IPS DF 4.7 (cell line): ENCODE results near the gene MFAP1.
"Not testable (repeated sequence)": the region's sequence is repeated elsewhere in the genome, so short reads cannot be mapped to it uniquely, and the experiment has no call there.

Experiments
- DNase-seq: peaks from one replicate; pipeline ENCODE4 v3.0.0-alpha.2; 2013; ENCODE audit warnings: low spot score; ENCODE audit errors: extremely low read depth

The MFAP1 gene

GRCh38 chr15:43824302-43825246 lies at the start of gene MFAP1:
Gene MFAP1, minus strand, starts transcription at chr15:43824690. Its CDS starts 121 bp downstream, at chr15:43824569.
- DNase-seq: peak; percentile 92

GRCh38 chr15:43873651-43874050 lies 49.2 kb upstream of the MFAP1 start:
- DNase-seq: no peak

DNA sequence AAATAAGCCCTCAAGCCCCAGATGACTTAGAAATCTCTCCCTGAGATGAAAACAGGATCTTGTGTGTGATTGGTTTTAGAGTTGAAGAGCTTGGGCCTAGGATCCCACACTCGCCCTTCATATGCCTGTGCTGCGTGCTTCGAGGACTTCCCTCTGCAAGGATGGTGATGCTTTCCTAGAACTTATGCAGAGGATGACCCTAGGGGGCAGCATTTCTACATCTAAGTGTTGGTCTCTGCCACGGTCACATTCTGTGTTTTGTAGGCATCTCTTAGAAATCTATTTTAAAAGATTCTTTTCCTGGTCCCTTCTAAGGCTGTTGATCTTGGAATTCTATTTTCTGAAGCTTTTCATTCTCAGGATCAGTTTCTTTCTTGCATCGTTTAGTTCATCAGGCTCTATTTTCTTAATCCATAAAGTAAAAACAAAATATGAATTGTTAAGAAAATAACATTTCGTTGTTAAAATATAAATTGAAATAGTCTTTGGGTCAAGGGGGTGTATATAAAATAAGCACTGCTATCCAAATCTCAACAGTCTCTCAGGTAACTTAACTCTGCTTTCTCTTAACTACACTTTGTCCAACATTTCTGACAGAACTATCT lies 48.0 kb upstream of the MFAP1 start:
- peak; percentile 60 for DNase-seq

DNA sequence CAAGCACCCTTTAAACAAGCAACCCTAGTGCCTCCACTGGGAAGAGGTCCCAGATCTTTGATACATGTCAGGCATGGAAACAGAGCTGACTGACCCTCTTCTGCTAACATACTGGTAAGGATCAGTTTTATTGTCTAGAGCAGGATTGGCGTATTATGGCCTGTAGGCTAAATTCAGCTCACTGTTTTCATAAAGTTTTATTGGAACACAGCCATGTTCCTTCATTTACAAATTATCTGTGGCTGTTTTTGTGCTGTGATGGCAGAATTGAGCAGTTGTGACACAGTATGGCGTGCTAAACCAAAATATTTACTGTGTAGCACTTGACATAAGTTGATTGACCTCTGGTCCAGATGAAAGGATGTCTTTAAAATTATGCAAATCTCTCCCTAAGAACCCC lies 47.3 kb upstream of the MFAP1 start:
- no peak for DNase-seq

- DNase-seq: no peak
These were observed 43.9 kb upstream of the MFAP1 start for GRCh38 chr15:43868406-43868805.

- DNase-seq: no peak
These were observed 42.6 kb upstream of the MFAP1 start for GRCh38 chr15:43867096-43867495.

GRCh38 chr15:43866636-43867035 lies 42.1 kb upstream of the MFAP1 start:
- not testable (repeated sequence) for DNase-seq

DNA sequence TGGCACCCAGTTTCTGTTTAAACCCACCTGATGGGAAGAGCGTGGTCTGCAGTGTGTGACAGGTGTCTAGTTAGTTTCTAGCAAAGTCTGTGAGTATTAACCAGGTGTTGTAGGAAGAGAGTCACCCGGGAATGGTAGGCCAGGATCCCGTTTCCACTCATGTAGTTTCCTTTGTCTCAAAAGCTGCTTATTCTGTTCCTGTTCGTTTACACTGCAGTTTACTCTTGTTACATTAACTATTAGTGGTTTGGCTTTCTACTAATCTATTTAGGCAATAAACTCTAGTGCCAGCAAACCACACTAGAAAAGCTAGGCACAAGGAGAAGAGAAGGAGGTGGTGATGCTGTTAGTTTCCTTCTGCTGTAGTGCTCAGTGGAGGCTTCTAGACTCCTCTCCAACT lies 35.1 kb upstream of the MFAP1 start:
- no peak for DNase-seq

GRCh38 chr15:43854801-43855200 lies 30.3 kb upstream of the MFAP1 start:
- DNase-seq: no peak

- DNase-seq: no peak
These were observed 28.1 kb upstream of the MFAP1 start for GRCh38 chr15:43852607-43853006.

DNA sequence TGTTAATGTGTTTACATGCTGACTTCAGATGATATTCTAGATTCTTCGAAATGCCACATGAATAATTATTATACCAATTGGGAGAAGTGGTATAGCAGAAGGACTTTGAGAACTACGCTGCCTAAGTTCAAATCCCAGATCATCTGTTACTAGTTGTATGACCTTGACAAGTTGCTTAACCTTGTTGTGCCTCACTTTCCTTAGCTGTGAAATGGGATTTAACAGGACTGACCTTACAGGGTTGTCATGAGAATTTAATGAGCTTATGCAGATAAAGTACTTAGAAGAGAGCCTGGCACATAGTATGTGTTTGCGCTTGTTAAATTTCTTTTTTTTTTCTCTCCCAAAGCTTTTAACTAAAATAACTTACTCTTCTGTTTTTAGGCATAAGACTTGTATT lies 26.8 kb upstream of the MFAP1 start:
- no peak for DNase-seq

DNA sequence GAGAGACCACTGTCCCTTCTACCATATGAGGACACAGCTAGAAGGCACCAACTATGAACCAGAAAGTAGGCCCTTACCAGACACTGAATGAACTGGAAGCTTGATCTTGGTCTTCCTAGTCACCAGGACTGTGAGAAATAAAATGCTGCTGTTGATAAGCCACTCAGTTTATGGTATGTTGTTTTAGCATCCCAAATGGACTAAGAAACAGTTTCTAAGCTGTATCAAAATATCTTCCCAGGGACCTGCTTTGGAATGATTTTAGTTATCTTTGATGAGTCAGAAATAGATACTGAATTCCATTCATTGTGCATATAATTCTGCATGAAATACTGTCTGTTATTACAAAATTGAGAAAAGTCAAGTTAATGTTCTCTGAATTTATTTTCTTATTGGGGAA lies 20.9 kb upstream of the MFAP1 start:
- DNase-seq: no peak

DNA sequence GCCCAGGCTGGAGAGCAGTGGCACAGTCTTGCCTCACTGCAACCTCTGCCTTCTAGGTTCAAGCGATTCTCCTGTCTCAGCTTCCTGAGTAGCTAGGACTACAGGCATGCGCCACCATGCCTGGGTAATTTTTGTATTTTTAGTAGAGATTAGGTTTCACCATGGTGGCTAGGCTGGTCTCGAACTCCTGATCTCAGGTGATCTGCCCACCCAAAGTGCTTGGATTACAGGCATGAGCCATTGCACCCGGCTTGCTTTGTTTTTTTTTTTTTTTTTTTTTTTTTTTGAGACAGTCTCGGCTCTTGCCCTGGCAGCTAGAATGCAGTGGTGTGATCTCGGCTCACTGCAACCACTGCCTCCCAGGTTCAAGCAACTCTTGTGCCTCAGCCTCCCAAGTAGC lies 8.0 kb upstream of the MFAP1 start:
- DNase-seq: not testable (repeated sequence)

- DNase-seq: not testable (repeated sequence)
These were observed 7.1 kb upstream of the MFAP1 start for GRCh38 chr15:43831519-43832052.

DNA sequence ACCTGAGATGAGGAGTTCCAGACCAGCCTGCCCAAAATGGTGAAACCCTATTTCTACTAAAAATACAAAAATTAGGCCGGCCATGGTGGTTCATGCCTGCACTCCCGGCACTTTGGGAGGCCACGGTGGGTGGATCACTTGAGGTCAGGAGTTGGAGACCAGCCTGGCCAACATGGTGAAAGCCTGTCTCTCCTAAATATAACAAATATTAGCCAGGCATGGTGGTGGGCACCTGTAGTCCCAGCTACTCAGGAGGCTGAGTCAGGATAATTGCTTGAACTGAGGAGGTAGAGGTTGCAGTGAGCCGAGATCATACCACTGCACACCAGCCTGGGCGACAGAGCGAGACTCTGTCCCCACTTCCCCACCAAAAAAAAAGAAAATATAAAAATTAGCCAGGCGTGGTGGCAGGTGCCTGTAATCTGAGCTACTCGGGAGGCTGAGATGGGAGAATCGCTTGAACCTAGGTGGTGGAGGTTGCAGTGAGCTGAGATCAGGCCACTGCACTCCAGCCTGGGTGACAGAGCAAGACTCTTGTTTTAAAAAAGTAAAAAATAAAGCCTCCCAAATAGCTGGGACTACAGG lies 6.3 kb upstream of the MFAP1 start:
- DNase-seq: not testable (repeated sequence)

DNA sequence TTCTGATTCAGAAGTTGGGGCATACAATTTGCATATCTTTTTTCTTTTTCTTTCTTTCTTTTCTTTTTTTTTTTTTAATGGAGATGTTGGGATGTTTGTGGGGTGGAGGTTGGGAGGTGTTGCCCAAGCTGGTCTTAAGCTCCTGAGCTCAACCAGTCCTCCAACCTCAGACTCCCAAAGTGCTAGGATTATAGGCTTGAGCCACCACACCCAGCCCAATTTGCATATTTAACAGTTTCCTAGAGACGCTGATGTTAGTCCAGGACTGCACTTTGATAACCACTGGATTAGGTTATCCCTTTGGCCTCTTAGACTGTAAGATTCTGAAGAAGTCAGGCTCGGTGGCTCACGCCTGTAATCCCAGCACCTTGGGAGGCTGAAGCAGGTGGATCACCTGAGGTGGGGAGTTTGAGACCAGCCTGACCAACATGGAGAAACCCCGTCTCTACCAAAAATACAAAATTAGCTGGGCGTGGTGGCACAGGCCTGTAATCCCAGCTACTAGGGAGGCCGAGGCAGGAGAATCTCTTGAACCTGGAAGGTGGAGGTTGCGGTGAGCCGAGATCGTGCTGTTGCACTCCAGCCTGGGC lies 5.6 kb upstream of the MFAP1 start:
- not testable (repeated sequence) for DNase-seq

GRCh38 chr15:43828061-43828657 lies 3.7 kb upstream of the MFAP1 start:
- DNase-seq: no peak

GRCh38 chr15:43826508-43827341 lies 2.2 kb upstream of the MFAP1 start, which contains the start of gene WDR76:
Gene WDR76, plus strand, starts transcription at chr15:43827002. Its CDS starts 31 bp downstream, at chr15:43827033.
- DNase-seq: peak; percentile 38

DNA sequence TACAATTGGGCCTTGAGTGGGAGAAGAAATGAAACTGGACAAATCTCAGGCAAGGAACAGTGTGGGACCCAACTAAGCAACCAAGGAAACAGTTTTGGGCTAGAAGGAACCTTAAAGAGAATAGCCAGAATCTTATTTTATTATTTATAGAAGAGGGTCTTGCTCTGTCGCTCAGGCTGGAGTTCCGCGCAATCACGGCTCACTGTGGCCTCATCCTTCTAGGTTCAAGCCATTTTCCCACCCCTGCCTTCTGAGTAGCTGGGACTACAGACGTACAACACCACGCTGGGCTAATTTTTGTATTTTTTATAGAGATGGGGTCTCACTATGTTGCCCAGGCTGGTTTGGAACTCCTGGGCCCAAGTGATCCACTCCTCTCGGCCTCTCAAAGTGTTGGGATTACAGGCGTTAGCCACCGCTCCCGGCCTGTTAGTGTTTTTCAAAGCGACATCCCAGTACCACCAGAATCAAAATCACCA lies 1.6 kb upstream of the MFAP1 start:
- no peak for DNase-seq

- DNase-seq: not testable (repeated sequence)
These were observed 815 bp upstream of the MFAP1 start for GRCh38 chr15:43825305-43825704.
